ENCODE data around the gene EXOC6B.

GRCh38 chr2:72131916-72132841, 693.7 kb downstream of the EXOC6B start:
- TF ChIP-seq, protein P1, sequence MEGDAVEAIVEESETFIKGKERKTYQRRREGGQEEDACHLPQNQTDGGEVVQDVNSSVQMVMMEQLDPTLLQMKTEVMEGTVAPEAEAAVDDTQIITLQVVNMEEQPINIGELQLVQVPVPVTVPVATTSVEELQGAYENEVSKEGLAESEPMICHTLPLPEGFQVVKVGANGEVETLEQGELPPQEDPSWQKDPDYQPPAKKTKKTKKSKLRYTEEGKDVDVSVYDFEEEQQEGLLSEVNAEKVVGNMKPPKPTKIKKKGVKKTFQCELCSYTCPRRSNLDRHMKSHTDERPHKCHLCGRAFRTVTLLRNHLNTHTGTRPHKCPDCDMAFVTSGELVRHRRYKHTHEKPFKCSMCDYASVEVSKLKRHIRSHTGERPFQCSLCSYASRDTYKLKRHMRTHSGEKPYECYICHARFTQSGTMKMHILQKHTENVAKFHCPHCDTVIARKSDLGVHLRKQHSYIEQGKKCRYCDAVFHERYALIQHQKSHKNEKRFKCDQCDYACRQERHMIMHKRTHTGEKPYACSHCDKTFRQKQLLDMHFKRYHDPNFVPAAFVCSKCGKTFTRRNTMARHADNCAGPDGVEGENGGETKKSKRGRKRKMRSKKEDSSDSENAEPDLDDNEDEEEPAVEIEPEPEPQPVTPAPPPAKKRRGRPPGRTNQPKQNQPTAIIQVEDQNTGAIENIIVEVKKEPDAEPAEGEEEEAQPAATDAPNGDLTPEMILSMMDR (IDR thresholded peaks at IDR 0.05): no peak
- no peak for TF ChIP-seq POLR2A (IDR thresholded peaks at IDR 0.05)
